ENCODE results near the gene TTC32.
"Not testable (repeated sequence)": the region's sequence is repeated elsewhere in the genome, so short reads cannot be mapped to it uniquely, and the experiment has no call there.

The TTC32 gene

DNA sequence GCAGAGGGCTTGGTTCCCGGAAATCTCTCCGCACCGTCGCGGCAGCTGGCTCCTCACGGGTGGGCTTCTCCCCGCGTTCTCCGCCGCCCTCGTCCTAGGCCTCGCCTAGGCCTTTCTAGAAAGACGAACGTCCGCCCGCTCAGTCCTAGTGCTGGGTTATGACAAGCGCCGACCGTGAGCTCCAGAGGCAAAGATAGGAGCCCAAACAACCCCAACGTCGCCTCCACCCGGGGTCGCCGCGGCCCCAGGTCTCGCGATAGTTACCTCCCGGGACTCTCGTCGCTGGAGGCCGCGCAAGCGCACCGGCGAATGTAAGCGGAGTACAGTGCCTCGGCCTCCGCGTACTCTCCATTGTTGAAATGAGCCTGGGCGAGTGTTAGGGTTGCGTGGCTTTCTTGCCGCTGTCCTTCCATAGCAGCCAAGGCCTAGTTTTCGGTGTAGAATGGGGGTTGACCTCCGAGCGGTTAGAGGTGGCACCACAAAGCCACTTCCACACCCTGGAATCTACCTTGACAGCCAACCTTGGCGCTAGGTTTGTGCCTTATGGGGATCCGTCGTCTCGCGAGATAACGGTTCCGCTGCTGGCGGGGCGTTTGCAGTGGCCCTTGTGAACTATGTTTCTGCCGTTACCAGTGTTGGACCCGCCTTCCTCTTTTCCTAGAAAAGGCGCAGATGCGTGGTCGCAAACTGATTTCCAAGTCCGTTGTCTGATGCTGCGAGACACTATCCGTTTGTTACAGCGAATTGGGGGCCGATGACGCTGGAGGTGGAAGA is at the start of gene TTC32:
TSS of gene TTC32 (minus strand) at position 542 of the 774 bp plus-strand sequence. CDS start at position 413, 129 bp downstream.
- peaks cover 49% of the 10 kb centered on the region for H3K4me1 Mint-ChIP-seq (ENCODE audit: low read depth)
- H3K36me3 Mint-ChIP-seq (ENCODE audit: low read depth): peaks cover 27% of the 10 kb centered on the region
- H3K9me3 Mint-ChIP-seq: peaks cover 5% of the 10 kb centered on the region

DNA sequence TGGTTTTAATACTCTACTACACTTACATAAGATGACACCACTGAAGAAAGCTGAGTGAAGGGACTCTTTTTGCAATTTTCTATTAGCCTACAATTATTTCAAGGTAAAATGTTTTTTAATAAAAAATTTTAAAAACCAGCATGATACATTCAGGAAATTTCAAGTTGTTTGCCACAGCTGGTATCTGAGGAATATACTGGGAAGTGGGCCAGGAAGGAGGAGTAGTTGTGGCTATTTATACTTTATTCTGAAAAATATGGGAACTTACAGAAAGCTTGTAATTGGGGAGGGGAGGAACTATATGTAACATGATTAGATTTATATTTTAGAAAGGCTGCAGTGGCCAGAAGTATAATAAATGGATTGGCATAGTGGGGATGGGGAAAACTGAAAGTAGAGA is 47.3 kb upstream of the TTC32 start:
- Mint-ChIP-seq H3K9me3 (no peaks in the 10 kb centered on the region), H3K27ac (no peak overlapping the region), H3K27me3 (ENCODE audit: low read depth) (no peaks in the 10 kb centered on the region), H3K36me3 (ENCODE audit: low read depth) (no peaks in the 10 kb centered on the region), H3K4me1 (ENCODE audit: low read depth) (no peaks in the 10 kb centered on the region), H3K4me3 (no peak overlapping the region)
- DNase-seq (ENCODE audit: low spot score): no peak

More for the DNA sequence above, at the start of gene TTC32:
- peaks cover 9% of the 10 kb centered on the region for H3K27me3 Mint-ChIP-seq (ENCODE audit: low read depth)
- peak within 1 kb of the TSS; percentile 99 for H3K4me3 Mint-ChIP-seq
- DNase-seq (ENCODE audit: low spot score): peak; percentile 90
- peak within 1 kb of the TSS; percentile 99 for H3K27ac Mint-ChIP-seq

DNA sequence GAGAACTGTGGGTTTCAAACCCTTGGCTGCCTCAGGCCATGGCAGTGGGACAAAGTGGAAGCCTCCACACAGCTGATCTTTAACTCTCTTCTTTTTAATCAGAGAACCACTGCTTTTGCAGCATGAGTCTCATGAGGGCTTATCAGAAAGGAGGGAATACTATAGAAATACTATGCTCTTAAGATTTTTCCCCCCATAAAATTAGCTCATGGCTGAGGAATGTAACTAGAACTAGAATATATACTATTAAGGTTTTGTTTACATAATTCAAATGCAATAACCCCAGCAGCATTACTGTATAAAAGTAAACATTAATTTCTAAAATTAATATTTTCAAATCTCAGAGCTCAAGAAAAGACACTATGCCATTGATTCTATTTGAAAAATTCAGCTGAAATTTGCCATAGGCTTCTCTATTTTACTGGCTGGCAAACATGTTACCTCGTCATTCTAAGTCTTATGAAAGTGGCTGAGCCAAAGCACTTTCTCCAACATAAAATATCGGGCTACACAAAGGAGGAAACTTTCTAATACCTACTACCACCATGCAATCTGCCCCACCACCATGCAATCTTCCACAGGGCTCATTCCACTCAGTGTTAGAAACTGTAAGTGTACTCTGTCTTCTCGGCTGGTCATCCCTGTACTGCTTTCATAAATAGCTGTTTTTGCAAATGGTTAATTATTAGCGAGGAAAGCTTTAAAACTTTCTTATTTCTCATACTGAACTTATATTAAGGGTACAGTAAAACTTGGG is 45.6 kb upstream of the TTC32 start:
- Mint-ChIP-seq H3K9me3 (no peaks in the 10 kb centered on the region), H3K36me3 (ENCODE audit: low read depth) (no peaks in the 10 kb centered on the region), H3K4me3 (no peak overlapping the region), H3K27me3 (ENCODE audit: low read depth) (no peaks in the 10 kb centered on the region), H3K27ac (no peak overlapping the region), H3K4me1 (ENCODE audit: low read depth) (no peaks in the 10 kb centered on the region)
- no peak for DNase-seq (ENCODE audit: low spot score)

- H3K36me3 Mint-ChIP-seq (ENCODE audit: low read depth): no peaks in the 10 kb centered on the region
- no peaks in the 10 kb centered on the region for H3K27me3 Mint-ChIP-seq (ENCODE audit: low read depth)
- no peak overlapping the region for H3K27ac Mint-ChIP-seq
- no peaks in the 10 kb centered on the region for H3K4me1 Mint-ChIP-seq (ENCODE audit: low read depth)
- no peak overlapping the region for H3K4me3 Mint-ChIP-seq
- DNase-seq (ENCODE audit: low spot score): no peak
- H3K9me3 Mint-ChIP-seq: no peaks in the 10 kb centered on the region
These were observed 42.5 kb upstream of the TTC32 start for GRCh38 chr2:19944205-19944845.

DNA sequence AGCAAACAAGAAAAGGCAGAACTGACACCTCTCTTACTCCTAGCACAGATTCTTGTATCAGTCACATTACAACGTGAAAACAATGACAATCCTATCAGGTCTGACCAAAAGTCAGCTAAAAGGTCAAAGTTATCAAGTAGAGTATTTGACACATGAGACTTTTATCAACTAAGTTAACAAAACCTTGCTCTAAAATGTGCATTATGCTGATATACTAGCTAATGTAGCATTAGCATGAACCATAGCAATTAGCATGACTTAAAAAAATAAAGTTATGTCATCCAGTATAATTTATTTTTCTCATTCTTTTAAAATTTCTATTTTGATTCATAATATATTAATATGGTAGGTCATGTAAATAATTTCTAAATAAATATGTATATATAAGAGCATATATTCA is 41.4 kb upstream of the TTC32 start:
- H3K27me3 Mint-ChIP-seq (ENCODE audit: low read depth): no peaks in the 10 kb centered on the region
- DNase-seq (ENCODE audit: low spot score): no peak
- no peak overlapping the region for H3K4me3 Mint-ChIP-seq
- H3K27ac Mint-ChIP-seq: no peak overlapping the region
- no peaks in the 10 kb centered on the region for H3K36me3 Mint-ChIP-seq (ENCODE audit: low read depth)
- H3K9me3 Mint-ChIP-seq: no peaks in the 10 kb centered on the region
- no peaks in the 10 kb centered on the region for H3K4me1 Mint-ChIP-seq (ENCODE audit: low read depth)

GRCh38 chr2:19942199-19942598 is 40.4 kb upstream of the TTC32 start:
- Mint-ChIP-seq H3K9me3 (no peaks in the 10 kb centered on the region), H3K4me1 (ENCODE audit: low read depth) (no peaks in the 10 kb centered on the region), H3K27ac (no peak overlapping the region), H3K36me3 (ENCODE audit: low read depth) (no peaks in the 10 kb centered on the region), H3K27me3 (ENCODE audit: low read depth) (no peaks in the 10 kb centered on the region), H3K4me3 (no peak overlapping the region)
- DNase-seq (ENCODE audit: low spot score): no peak

GRCh38 chr2:19937004-19937403 is 35.2 kb upstream of the TTC32 start:
- H3K4me3 Mint-ChIP-seq: no peak overlapping the region
- DNase-seq (ENCODE audit: low spot score): no peak
- H3K27ac Mint-ChIP-seq: no peak overlapping the region
- H3K27me3 Mint-ChIP-seq (ENCODE audit: low read depth): no peaks in the 10 kb centered on the region
- H3K36me3 Mint-ChIP-seq (ENCODE audit: low read depth): no peaks in the 10 kb centered on the region
- H3K4me1 Mint-ChIP-seq (ENCODE audit: low read depth): no peaks in the 10 kb centered on the region
- H3K9me3 Mint-ChIP-seq: no peaks in the 10 kb centered on the region

DNA sequence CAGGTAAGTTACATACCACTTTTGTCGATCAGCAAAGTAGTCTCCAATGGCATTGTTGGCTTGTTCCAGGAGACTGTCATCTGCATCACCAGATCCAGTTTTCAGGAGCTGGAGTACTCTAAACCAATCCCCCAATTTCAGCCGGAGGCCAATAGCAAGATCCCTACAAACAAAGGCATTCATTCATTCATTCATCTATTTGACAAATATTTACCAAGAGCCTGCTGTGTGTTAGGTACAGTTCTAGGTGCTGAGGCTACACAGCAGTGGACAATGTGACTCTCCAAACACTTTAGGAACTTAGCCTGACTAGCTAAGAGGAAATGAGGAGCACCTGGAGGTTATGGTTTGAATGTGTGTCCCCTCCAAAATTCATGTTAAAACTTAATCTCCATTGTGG is 34.4 kb upstream of the TTC32 start:
- H3K9me3 Mint-ChIP-seq: no peaks in the 10 kb centered on the region
- H3K4me3 Mint-ChIP-seq: no peak overlapping the region
- DNase-seq (ENCODE audit: low spot score): no peak
- no peak overlapping the region for H3K27ac Mint-ChIP-seq
- H3K36me3 Mint-ChIP-seq (ENCODE audit: low read depth): no peaks in the 10 kb centered on the region
- no peaks in the 10 kb centered on the region for H3K4me1 Mint-ChIP-seq (ENCODE audit: low read depth)
- H3K27me3 Mint-ChIP-seq (ENCODE audit: low read depth): no peaks in the 10 kb centered on the region

- Mint-ChIP-seq H3K27ac (no peak overlapping the region), H3K9me3 (peaks cover 8% of the 10 kb centered on the region), H3K27me3 (ENCODE audit: low read depth) (no peaks in the 10 kb centered on the region), H3K36me3 (ENCODE audit: low read depth) (peaks cover 10% of the 10 kb centered on the region), H3K4me3 (no peak overlapping the region), H3K4me1 (ENCODE audit: low read depth) (no peaks in the 10 kb centered on the region)
- no peak for DNase-seq (ENCODE audit: low spot score)
These were observed 31.7 kb upstream of the TTC32 start for GRCh38 chr2:19933351-19933981.

DNA sequence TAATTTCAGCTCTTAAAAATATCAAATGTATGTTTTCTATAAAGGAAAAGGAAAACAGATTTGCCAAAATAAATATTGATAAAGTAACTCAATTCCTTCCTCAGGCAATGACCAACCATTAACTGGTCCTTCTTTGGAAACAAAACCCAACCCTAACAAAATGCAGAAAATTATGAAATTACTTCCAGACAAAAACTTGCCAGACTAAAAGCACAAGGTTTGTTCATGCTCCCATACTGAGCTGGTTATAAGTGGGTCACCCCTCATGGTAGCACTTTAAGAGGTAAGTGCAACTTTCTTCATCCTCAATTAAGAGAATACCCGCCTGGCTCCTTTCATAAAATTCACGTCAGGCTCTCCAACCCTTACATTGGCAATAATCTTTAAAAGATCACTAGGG is 31.1 kb upstream of the TTC32 start:
- peaks cover 8% of the 10 kb centered on the region for H3K9me3 Mint-ChIP-seq

GRCh38 chr2:19929226-19929625 is 27.4 kb upstream of the TTC32 start:
- Mint-ChIP-seq H3K4me1 (ENCODE audit: low read depth) (no peaks in the 10 kb centered on the region), H3K4me3 (no peak overlapping the region), H3K9me3 (peaks cover 23% of the 10 kb centered on the region), H3K36me3 (ENCODE audit: low read depth) (peaks cover 24% of the 10 kb centered on the region), H3K27ac (no peak overlapping the region), H3K27me3 (ENCODE audit: low read depth) (no peaks in the 10 kb centered on the region)
- no peak for DNase-seq (ENCODE audit: low spot score)

More for the DNA sequence above, 31.1 kb upstream of the TTC32 start:
- Mint-ChIP-seq H3K27me3 (ENCODE audit: low read depth) (no peaks in the 10 kb centered on the region), H3K4me1 (ENCODE audit: low read depth) (no peaks in the 10 kb centered on the region), H3K36me3 (ENCODE audit: low read depth) (peaks cover 10% of the 10 kb centered on the region), H3K27ac (no peak overlapping the region), H3K4me3 (no peak overlapping the region)
- no peak for DNase-seq (ENCODE audit: low spot score)

- not testable (repeated sequence) for H3K27me3 Mint-ChIP-seq (ENCODE audit: low read depth); DNase-seq (ENCODE audit: low spot score); H3K27ac Mint-ChIP-seq; H3K4me3 Mint-ChIP-seq; H3K4me1 Mint-ChIP-seq (ENCODE audit: low read depth)
- Mint-ChIP-seq H3K9me3 (peaks cover 23% of the 10 kb centered on the region), H3K36me3 (ENCODE audit: low read depth) (peaks cover 24% of the 10 kb centered on the region)
These were observed 26.0 kb upstream of the TTC32 start for GRCh38 chr2:19927816-19928215.

GRCh38 chr2:19924526-19924925 is 22.7 kb upstream of the TTC32 start:
- not testable (repeated sequence) for H3K4me1 Mint-ChIP-seq (ENCODE audit: low read depth); H3K27me3 Mint-ChIP-seq (ENCODE audit: low read depth); DNase-seq (ENCODE audit: low spot score); H3K4me3 Mint-ChIP-seq; H3K27ac Mint-ChIP-seq
- H3K9me3 Mint-ChIP-seq: peaks cover 21% of the 10 kb centered on the region
- peaks cover 24% of the 10 kb centered on the region for H3K36me3 Mint-ChIP-seq (ENCODE audit: low read depth)

GRCh38 chr2:19922188-19922587 is 20.4 kb upstream of the TTC32 start:
- H3K4me1 Mint-ChIP-seq (ENCODE audit: low read depth); H3K27me3 Mint-ChIP-seq (ENCODE audit: low read depth): not testable (repeated sequence)
- peaks cover 15% of the 10 kb centered on the region for H3K36me3 Mint-ChIP-seq (ENCODE audit: low read depth)

More at GRCh38 chr2:19922188-19922587, 20.4 kb upstream of the TTC32 start:
- not testable (repeated sequence) for H3K4me3 Mint-ChIP-seq; H3K27ac Mint-ChIP-seq; DNase-seq (ENCODE audit: low spot score)
- H3K9me3 Mint-ChIP-seq: peaks cover 11% of the 10 kb centered on the region

Measured in T-helper 2 cell treated with Interferon-gamma antibody and Interleukin-4, amounts not matched to agents 5 μg/mL and 100 μg/mL, for 36 hours (primary cell).